Type B pancreatic cell (in vitro differentiated cells): ENCODE measurements around the gene PGM5. TPM values are rescaled to one million over a fixed set of nuclear protein-coding genes. Genes with fewer than 3 reads are reported as not detected.
"Not testable (repeated sequence)": the region's sequence is repeated elsewhere in the genome, so short reads cannot be mapped to it uniquely, and the experiment has no call there.

ENCODE experiments used
- DNase-seq: peaks from one replicate; pipeline ENCODE4 v3.0.0; 2021; ENCODE audit warnings: mixed read lengths; ENCODE audit not compliant: unreplicated experiment; ENCODE audit errors: extremely low spot score
- H3K27ac Mint-ChIP-seq: 2 replicates; pipeline ENCODE4 v1.8.0; 2021; ENCODE audit warnings: mild to moderate bottlenecking, mixed read lengths
- H3K27me3 Mint-ChIP-seq: 2 replicates; pipeline ENCODE4 v1.8.0; 2021; ENCODE audit warnings: mixed read lengths
- H3K36me3 Mint-ChIP-seq: 2 replicates; pipeline ENCODE4 v1.8.0; 2021; ENCODE audit warnings: mixed read lengths
- H3K4me1 Mint-ChIP-seq: one replicate; pipeline ENCODE4 v1.8.0; 2021; ENCODE audit warnings: mixed read lengths; ENCODE audit not compliant: unreplicated experiment
- H3K4me3 Mint-ChIP-seq: 2 replicates; pipeline ENCODE4 v1.8.0; 2021; ENCODE audit warnings: mild to moderate bottlenecking, mixed read lengths
- H3K9me3 Mint-ChIP-seq: 2 replicates; pipeline ENCODE4 v1.8.0; 2021; ENCODE audit warnings: mixed read lengths
- CTCF ChIP-seq: fragments of 200-600 bp; sonication (generic); conservative IDR thresholded peaks from 2 replicates; pipeline ENCODE4 v1.5.0; 2021; ENCODE audit warnings: antibody characterized with exemption, mild to moderate bottlenecking
- total RNA-seq: library from RNA; stranded (reverse); gene quantifications from 2 replicates; pipeline ENCODE4 v1.2.1, GENCODE V29; 2021; ENCODE audit warnings: low replicate concordance

PGM5 gene
- total RNA-seq, 1 donor from 2014 or later: 21.2 TPM

GRCh38 chr9:68342265-68343025 is 14.0 kb upstream of the PGM5 start:
- H3K9me3 Mint-ChIP-seq, H3K36me3 Mint-ChIP-seq, DNase-seq, H3K4me3 Mint-ChIP-seq, H3K27me3 Mint-ChIP-seq, H3K27ac Mint-ChIP-seq, H3K4me1 Mint-ChIP-seq: not testable (repeated sequence)
- peak; percentile 51 for TF ChIP-seq CTCF

- not testable (repeated sequence) for H3K27me3 Mint-ChIP-seq, H3K4me3 Mint-ChIP-seq, DNase-seq, H3K36me3 Mint-ChIP-seq, H3K4me1 Mint-ChIP-seq, H3K27ac Mint-ChIP-seq, H3K9me3 Mint-ChIP-seq
Measured at GRCh38 chr9:68343242-68343641, 13.2 kb upstream of the PGM5 start.

- not testable (repeated sequence) for H3K27ac Mint-ChIP-seq, H3K9me3 Mint-ChIP-seq, H3K4me1 Mint-ChIP-seq, H3K4me3 Mint-ChIP-seq, H3K36me3 Mint-ChIP-seq, DNase-seq
- peaks cover 11% of the 10 kb centered on the region for H3K27me3 Mint-ChIP-seq
Measured at GRCh38 chr9:68343992-68344391, 12.4 kb upstream of the PGM5 start.

- H3K4me3 Mint-ChIP-seq, H3K9me3 Mint-ChIP-seq, H3K4me1 Mint-ChIP-seq, H3K27ac Mint-ChIP-seq, H3K36me3 Mint-ChIP-seq, DNase-seq: not testable (repeated sequence)
- H3K27me3 Mint-ChIP-seq: peaks cover 39% of the 10 kb centered on the region
Measured at GRCh38 chr9:68351689-68352088, 4.7 kb upstream of the PGM5 start.

- Mint-ChIP-seq H3K27ac (peak overlapping the region; percentile 7), H3K27me3 (peaks cover 52% of the 10 kb centered on the region), H3K4me3 (peak overlapping the region; percentile 86)
- not testable (repeated sequence) for DNase-seq, H3K36me3 Mint-ChIP-seq, H3K4me1 Mint-ChIP-seq, H3K9me3 Mint-ChIP-seq
Measured at GRCh38 chr9:68355993-68356379, 425 bp upstream of the PGM5 start.

GRCh38 chr9:68357119-68357714 is 806 bp downstream of the PGM5 start:
- not testable (repeated sequence) for H3K36me3 Mint-ChIP-seq, H3K9me3 Mint-ChIP-seq, H3K4me1 Mint-ChIP-seq, DNase-seq
- H3K4me3 Mint-ChIP-seq: peak overlapping the region; percentile 87
- H3K27ac Mint-ChIP-seq: peak overlapping the region; percentile 21
- H3K27me3 Mint-ChIP-seq: peaks cover 54% of the 10 kb centered on the region

- not testable (repeated sequence) for DNase-seq, H3K4me1 Mint-ChIP-seq, H3K9me3 Mint-ChIP-seq, H3K27ac Mint-ChIP-seq, H3K4me3 Mint-ChIP-seq, H3K36me3 Mint-ChIP-seq
- peaks cover 22% of the 10 kb centered on the region for H3K27me3 Mint-ChIP-seq
Measured at GRCh38 chr9:68366933-68367547, 10.6 kb downstream of the PGM5 start.

GRCh38 chr9:68375789-68376188 is 19.4 kb downstream of the PGM5 start:
- H3K4me1 Mint-ChIP-seq, H3K9me3 Mint-ChIP-seq, H3K36me3 Mint-ChIP-seq, H3K27me3 Mint-ChIP-seq, H3K27ac Mint-ChIP-seq, DNase-seq, H3K4me3 Mint-ChIP-seq: not testable (repeated sequence)

- H3K4me1 Mint-ChIP-seq, H3K9me3 Mint-ChIP-seq, H3K27ac Mint-ChIP-seq, DNase-seq, H3K36me3 Mint-ChIP-seq, H3K27me3 Mint-ChIP-seq, H3K4me3 Mint-ChIP-seq: not testable (repeated sequence)
Measured at GRCh38 chr9:68377723-68378122, 21.3 kb downstream of the PGM5 start.

GRCh38 chr9:68383894-68384293 is 27.5 kb downstream of the PGM5 start:
- not testable (repeated sequence) for H3K4me3 Mint-ChIP-seq, DNase-seq, H3K27me3 Mint-ChIP-seq, H3K4me1 Mint-ChIP-seq, H3K36me3 Mint-ChIP-seq, H3K27ac Mint-ChIP-seq, H3K9me3 Mint-ChIP-seq

- H3K27me3 Mint-ChIP-seq, H3K36me3 Mint-ChIP-seq, H3K9me3 Mint-ChIP-seq, H3K4me1 Mint-ChIP-seq, H3K4me3 Mint-ChIP-seq, H3K27ac Mint-ChIP-seq, DNase-seq: not testable (repeated sequence)
Measured at GRCh38 chr9:68389558-68389957, 33.1 kb downstream of the PGM5 start.

- not testable (repeated sequence) for H3K27me3 Mint-ChIP-seq, H3K4me3 Mint-ChIP-seq, H3K9me3 Mint-ChIP-seq, DNase-seq, H3K4me1 Mint-ChIP-seq, H3K27ac Mint-ChIP-seq, H3K36me3 Mint-ChIP-seq
Measured at GRCh38 chr9:68390737-68391136, 34.3 kb downstream of the PGM5 start.

GRCh38 chr9:68396411-68397094 is 40.1 kb downstream of the PGM5 start:
- DNase-seq, H3K36me3 Mint-ChIP-seq, H3K4me1 Mint-ChIP-seq, H3K4me3 Mint-ChIP-seq, H3K9me3 Mint-ChIP-seq, H3K27ac Mint-ChIP-seq: not testable (repeated sequence)
- peaks cover 13% of the 10 kb centered on the region for H3K27me3 Mint-ChIP-seq
